ENCODE data around the gene MYBPC3.

DNA sequence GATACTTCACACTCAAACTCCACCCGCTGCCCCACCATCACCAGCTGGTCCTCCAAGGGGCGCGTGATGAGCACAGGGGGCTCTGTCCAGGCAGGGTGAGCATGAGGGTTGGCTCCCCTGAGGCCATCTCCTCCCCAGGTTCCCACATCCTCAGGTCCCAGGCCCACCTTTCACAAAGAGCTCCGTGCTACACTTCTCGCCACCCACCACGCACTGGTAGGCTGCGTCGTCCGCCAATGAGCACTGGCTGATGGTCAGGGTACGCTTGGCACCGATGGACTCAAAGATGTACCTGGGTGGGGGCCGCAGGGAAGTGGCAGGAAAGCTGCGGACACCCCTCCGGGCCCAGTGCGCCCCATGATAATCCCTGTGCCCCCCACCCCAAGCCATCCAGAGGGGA is 9.6 kb downstream of the MYBPC3 start:
- TF ChIP-seq POLR2A (IDR thresholded peaks at IDR 0.05): no peak
- TF ChIP-seq, protein P1, sequence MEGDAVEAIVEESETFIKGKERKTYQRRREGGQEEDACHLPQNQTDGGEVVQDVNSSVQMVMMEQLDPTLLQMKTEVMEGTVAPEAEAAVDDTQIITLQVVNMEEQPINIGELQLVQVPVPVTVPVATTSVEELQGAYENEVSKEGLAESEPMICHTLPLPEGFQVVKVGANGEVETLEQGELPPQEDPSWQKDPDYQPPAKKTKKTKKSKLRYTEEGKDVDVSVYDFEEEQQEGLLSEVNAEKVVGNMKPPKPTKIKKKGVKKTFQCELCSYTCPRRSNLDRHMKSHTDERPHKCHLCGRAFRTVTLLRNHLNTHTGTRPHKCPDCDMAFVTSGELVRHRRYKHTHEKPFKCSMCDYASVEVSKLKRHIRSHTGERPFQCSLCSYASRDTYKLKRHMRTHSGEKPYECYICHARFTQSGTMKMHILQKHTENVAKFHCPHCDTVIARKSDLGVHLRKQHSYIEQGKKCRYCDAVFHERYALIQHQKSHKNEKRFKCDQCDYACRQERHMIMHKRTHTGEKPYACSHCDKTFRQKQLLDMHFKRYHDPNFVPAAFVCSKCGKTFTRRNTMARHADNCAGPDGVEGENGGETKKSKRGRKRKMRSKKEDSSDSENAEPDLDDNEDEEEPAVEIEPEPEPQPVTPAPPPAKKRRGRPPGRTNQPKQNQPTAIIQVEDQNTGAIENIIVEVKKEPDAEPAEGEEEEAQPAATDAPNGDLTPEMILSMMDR (IDR thresholded peaks at IDR 0.05): no peak
- no peak for TF ChIP-seq POLR2AphosphoS5 (IDR thresholded peaks at IDR 0.05; ENCODE audit: insufficient read depth in 1 of 2, low read depth in 1 of 2)

Measured in vagina (tissue), 2 donors.